ENCODE data around the gene DNASE2.

- TF ChIP-seq POLR2A (IDR thresholded peaks at IDR 0.05; ENCODE audit: low read depth) (no peak), CTCF (IDR thresholded peaks at IDR 0.05) (no peak)
Measured at GRCh38 chr19:12856653-12857052, 24.6 kb downstream of the DNASE2 start.

All from esophagus muscularis mucosa (tissue), 3 donors.